ENCODE data around the gene ZBTB46. TPM values are rescaled to one million over a fixed set of nuclear protein-coding genes. Genes with fewer than 3 reads are reported as not detected.

The ZBTB46 gene
- total RNA-seq, 1 experiment from 2014 or later, result not detected

DNA sequence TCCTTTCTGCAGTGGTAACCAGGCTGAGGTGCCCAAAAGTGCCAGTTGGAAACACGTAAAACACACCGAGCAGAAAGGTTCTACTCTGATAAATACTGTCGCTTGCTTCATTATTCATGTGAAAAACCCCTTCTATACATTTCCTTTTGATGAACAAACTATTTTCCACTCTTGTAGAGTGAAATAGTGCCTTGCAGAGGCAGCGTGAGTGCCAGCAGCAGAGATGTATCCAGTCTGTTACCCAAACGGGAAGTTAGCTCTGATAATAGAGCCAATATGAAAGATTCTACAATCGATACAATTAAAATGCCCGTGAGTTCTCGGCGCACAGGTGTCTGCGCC, 1.5 kb downstream of the ZBTB46 start:
- no peak overlapping the region for H3K4me2 ChIP-seq (ENCODE audit: low read depth, low read length, poor library complexity, severe bottlenecking)

GRCh38 chr20:63828951-63829350, 2.1 kb downstream of the ZBTB46 start:
- Histone ChIP-seq H3K27ac (ENCODE audit: low read length) (no peak overlapping the region), H3K9ac (ENCODE audit: low read length) (no peak overlapping the region), H3K4me2 (ENCODE audit: low read depth, low read length, poor library complexity, severe bottlenecking) (no peak overlapping the region), H3K4me1 (ENCODE audit: low read length) (no peaks in the 10 kb centered on the region), H3K79me2 (ENCODE audit: low read length) (no peaks in the 10 kb centered on the region), H3K4me3 (ENCODE audit: low read length) (no peak overlapping the region), H3K9me3 (ENCODE audit: low read length) (no peaks in the 10 kb centered on the region), H2AFZ (ENCODE audit: low read length) (no peak overlapping the region), H3K9me2 (replicated peaks; ENCODE audit: insufficient read depth, low read length) (no peaks in the 10 kb centered on the region), H3K36me3 (ENCODE audit: insufficient read depth, low read length) (no peaks in the 10 kb centered on the region), H3K27me3 (ENCODE audit: low read length) (no peaks in the 10 kb centered on the region), H4K20me1 (ENCODE audit: insufficient read depth, low read depth, low read length) (no peaks in the 10 kb centered on the region)
- DNase-seq, result no peak

More for the DNA sequence above, 1.5 kb downstream of the ZBTB46 start:
- no peaks in the 10 kb centered on the region for H3K9me3 ChIP-seq (ENCODE audit: low read length)
- H3K27ac ChIP-seq (ENCODE audit: low read length), result no peak overlapping the region
- H3K79me2 ChIP-seq (ENCODE audit: low read length), result no peaks in the 10 kb centered on the region
- DNase-seq, result no peak
- H3K9me2 ChIP-seq (replicated peaks; ENCODE audit: insufficient read depth, low read length), result no peaks in the 10 kb centered on the region
- no peak overlapping the region for H2AFZ ChIP-seq (ENCODE audit: low read length)
- H3K9ac ChIP-seq (ENCODE audit: low read length), result no peak overlapping the region
- no peaks in the 10 kb centered on the region for H3K27me3 ChIP-seq (ENCODE audit: low read length)
- no peaks in the 10 kb centered on the region for H3K4me1 ChIP-seq (ENCODE audit: low read length)
- H3K36me3 ChIP-seq (ENCODE audit: insufficient read depth, low read length), result no peaks in the 10 kb centered on the region
- H4K20me1 ChIP-seq (ENCODE audit: insufficient read depth, low read depth, low read length), result no peaks in the 10 kb centered on the region
- no peak overlapping the region for H3K4me3 ChIP-seq (ENCODE audit: low read length)

DNA sequence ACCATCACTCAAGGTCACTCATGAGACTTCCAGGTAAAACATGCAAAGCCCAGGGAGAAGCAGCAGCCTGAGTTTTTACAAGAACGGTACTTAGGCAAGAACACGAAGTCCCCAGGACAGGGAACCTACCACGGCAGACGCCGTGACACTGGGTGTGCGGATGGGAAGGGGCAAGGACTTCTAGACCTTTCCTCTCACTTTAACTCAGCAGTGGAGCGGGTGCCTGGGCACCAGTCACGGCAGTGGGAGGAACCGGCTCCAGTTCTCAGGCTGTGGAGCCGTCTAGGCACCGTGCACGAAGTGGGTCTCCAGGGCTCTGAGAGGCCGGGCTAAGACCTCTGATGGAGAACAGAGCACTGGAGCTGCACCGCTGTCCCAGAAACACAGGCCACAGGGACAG, 2.5 kb downstream of the ZBTB46 start:
- Histone ChIP-seq H3K4me3 (ENCODE audit: low read length) (no peak overlapping the region), H2AFZ (ENCODE audit: low read length) (no peak overlapping the region), H3K36me3 (ENCODE audit: insufficient read depth, low read length) (no peaks in the 10 kb centered on the region), H3K9me3 (ENCODE audit: low read length) (no peaks in the 10 kb centered on the region), H3K4me1 (ENCODE audit: low read length) (no peaks in the 10 kb centered on the region), H3K4me2 (ENCODE audit: low read depth, low read length, poor library complexity, severe bottlenecking) (no peak overlapping the region), H3K9ac (ENCODE audit: low read length) (no peak overlapping the region), H4K20me1 (ENCODE audit: insufficient read depth, low read depth, low read length) (no peaks in the 10 kb centered on the region), H3K79me2 (ENCODE audit: low read length) (no peaks in the 10 kb centered on the region), H3K27ac (ENCODE audit: low read length) (no peak overlapping the region), H3K27me3 (ENCODE audit: low read length) (no peaks in the 10 kb centered on the region), H3K9me2 (replicated peaks; ENCODE audit: insufficient read depth, low read length) (no peaks in the 10 kb centered on the region)
- DNase-seq, result no peak

DNA sequence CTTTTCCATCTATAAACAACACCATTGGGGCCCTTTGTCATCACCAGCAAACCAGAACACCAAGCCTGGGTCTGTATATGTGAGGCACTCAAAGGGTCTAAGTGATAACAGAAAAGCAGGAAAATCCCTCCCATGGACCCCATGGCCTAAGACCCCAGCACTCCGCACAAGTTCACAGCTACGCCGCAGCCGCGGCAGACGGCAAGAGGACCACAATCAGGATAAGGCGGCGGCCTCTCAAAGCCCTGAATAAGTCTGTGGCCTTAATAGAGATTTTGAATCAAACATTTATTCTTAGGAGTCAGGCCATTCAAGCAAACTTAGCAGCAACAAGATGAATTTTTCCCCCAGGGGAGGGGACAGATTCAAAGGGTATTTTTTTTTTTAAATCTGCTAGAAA, 2.9 kb downstream of the ZBTB46 start:
- no peaks in the 10 kb centered on the region for H3K9me3 ChIP-seq (ENCODE audit: low read length)
- DNase-seq, result no peak
- H3K9me2 ChIP-seq (replicated peaks; ENCODE audit: insufficient read depth, low read length), result no peaks in the 10 kb centered on the region
- H3K79me2 ChIP-seq (ENCODE audit: low read length), result no peaks in the 10 kb centered on the region
- no peaks in the 10 kb centered on the region for H3K36me3 ChIP-seq (ENCODE audit: insufficient read depth, low read length)
- no peaks in the 10 kb centered on the region for H4K20me1 ChIP-seq (ENCODE audit: insufficient read depth, low read depth, low read length)
- H3K27me3 ChIP-seq (ENCODE audit: low read length), result no peaks in the 10 kb centered on the region
- H3K4me1 ChIP-seq (ENCODE audit: low read length), result no peaks in the 10 kb centered on the region
- H3K27ac ChIP-seq (ENCODE audit: low read length), result no peak overlapping the region
- H2AFZ ChIP-seq (ENCODE audit: low read length), result no peak overlapping the region
- no peak overlapping the region for H3K4me3 ChIP-seq (ENCODE audit: low read length)
- no peak overlapping the region for H3K9ac ChIP-seq (ENCODE audit: low read length)
- H3K4me2 ChIP-seq (ENCODE audit: low read depth, low read length, poor library complexity, severe bottlenecking), result no peak overlapping the region

DNA sequence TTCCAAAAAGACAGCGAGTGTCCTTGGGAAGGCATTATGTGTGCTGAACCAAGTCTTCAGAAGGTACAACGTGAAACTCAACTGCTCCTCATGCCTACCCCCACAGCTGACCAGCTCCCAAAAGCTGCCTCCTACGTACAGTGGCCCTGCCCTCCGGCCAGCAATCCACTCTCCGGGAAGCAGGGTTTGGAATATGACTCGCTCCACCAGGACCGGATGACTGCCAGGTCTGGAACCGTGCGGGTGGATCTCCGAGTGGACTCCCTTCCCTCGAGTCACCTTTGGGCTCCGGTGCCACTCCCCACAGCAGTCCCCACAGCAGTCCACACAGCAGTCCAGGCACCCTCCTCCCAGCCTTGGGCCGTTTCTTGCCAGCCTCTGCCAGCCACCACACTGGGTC, 4.3 kb downstream of the ZBTB46 start:
- DNase-seq, result no peak
- H3K4me2 ChIP-seq (ENCODE audit: low read depth, low read length, poor library complexity, severe bottlenecking), result no peak overlapping the region
- H3K9me3 ChIP-seq (ENCODE audit: low read length), result no peaks in the 10 kb centered on the region
- H3K9ac ChIP-seq (ENCODE audit: low read length), result no peak overlapping the region
- H3K4me1 ChIP-seq (ENCODE audit: low read length), result no peaks in the 10 kb centered on the region
- H3K9me2 ChIP-seq (replicated peaks; ENCODE audit: insufficient read depth, low read length), result no peaks in the 10 kb centered on the region
- H2AFZ ChIP-seq (ENCODE audit: low read length), result no peak overlapping the region
- no peaks in the 10 kb centered on the region for H3K36me3 ChIP-seq (ENCODE audit: insufficient read depth, low read length)
- no peaks in the 10 kb centered on the region for H3K27me3 ChIP-seq (ENCODE audit: low read length)
- H3K79me2 ChIP-seq (ENCODE audit: low read length), result no peaks in the 10 kb centered on the region
- H3K27ac ChIP-seq (ENCODE audit: low read length), result no peak overlapping the region
- H4K20me1 ChIP-seq (ENCODE audit: insufficient read depth, low read depth, low read length), result no peaks in the 10 kb centered on the region
- H3K4me3 ChIP-seq (ENCODE audit: low read length), result no peak overlapping the region

DNA sequence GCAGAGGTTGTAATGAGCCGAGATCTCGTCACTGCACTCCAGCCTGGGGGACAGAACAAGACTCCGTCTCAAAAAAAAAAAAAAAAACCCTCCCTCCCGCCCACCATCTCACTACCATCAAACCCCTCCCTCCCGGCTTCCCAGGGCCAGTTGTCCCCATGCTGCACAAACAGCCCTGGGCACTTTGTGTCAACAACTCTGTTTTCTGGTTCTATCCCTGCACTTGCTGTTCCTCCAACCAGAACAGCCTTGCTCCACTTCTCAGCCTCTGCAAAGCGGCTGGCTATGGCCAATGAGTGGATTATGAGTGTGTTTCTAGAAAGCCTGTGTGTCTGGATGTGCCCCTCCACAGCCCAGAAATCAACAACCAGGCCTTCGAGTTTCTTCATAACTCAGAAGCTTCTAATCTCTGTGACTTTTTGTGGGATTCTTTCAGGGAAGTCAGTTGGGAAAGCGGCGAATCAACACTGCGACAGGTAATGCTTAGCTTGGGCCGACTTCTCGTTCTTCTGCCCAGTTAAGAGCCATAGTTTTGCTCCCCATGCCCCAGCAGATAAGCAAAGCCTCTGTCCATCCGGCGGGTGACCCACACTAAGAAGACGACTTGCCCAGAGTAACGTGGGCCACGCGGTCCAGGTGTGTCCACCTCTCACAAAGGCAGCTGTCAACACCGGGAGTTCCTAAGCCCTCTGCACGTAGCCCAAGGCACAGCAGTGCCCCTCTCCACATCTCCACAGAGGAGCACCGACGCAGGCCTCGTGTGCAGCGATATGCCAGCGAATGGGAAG, 5.5 kb downstream of the ZBTB46 start:
- H3K9me2 ChIP-seq (replicated peaks; ENCODE audit: insufficient read depth, low read length), result no peaks in the 10 kb centered on the region
- H3K79me2 ChIP-seq (ENCODE audit: low read length), result no peaks in the 10 kb centered on the region
- H3K27ac ChIP-seq (ENCODE audit: low read length), result no peak overlapping the region
- H3K9me3 ChIP-seq (ENCODE audit: low read length), result no peaks in the 10 kb centered on the region
- no peaks in the 10 kb centered on the region for H3K27me3 ChIP-seq (ENCODE audit: low read length)
- DNase-seq, result no peak
- no peak overlapping the region for H3K9ac ChIP-seq (ENCODE audit: low read length)
- H4K20me1 ChIP-seq (ENCODE audit: insufficient read depth, low read depth, low read length), result no peaks in the 10 kb centered on the region
- H3K4me3 ChIP-seq (ENCODE audit: low read length), result no peak overlapping the region
- H3K4me2 ChIP-seq (ENCODE audit: low read depth, low read length, poor library complexity, severe bottlenecking), result no peak overlapping the region
- no peaks in the 10 kb centered on the region for H3K4me1 ChIP-seq (ENCODE audit: low read length)
- H3K36me3 ChIP-seq (ENCODE audit: insufficient read depth, low read length), result no peaks in the 10 kb centered on the region
- no peak overlapping the region for H2AFZ ChIP-seq (ENCODE audit: low read length)

DNA sequence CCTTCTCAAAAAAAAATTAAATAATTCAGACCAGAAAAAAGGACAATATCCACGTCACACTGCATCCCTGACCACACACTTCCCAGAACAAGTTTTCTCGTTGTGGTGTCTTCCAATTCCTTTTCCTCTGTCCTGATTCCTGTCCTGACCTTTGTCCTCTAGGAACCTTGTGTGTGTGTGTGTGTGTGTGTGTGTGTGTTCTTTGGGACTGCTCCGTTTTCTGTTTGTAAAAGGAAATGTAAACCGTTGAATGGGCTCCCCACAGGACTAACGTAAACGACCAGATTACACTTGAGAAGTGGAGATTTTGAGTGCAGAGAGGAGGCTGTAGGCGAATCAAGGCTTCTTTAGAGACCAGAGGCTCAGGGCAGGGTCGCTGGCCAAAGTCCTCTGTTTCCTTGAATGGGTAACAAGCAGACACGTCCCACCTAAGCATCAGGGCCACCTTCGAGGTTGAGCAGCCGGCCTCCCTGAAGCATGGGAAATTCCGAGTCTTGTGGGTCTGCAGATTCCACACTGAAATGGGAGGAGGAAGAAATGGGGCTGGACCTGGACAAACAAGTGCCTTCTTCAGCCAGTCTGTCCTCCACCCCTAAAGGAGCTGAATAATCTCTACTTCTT, 7.3 kb downstream of the ZBTB46 start:
- Histone ChIP-seq H3K4me2 (ENCODE audit: low read depth, low read length, poor library complexity, severe bottlenecking) (no peak overlapping the region), H3K79me2 (ENCODE audit: low read length) (no peaks in the 10 kb centered on the region), H3K27me3 (ENCODE audit: low read length) (no peaks in the 10 kb centered on the region), H2AFZ (ENCODE audit: low read length) (no peak overlapping the region), H4K20me1 (ENCODE audit: insufficient read depth, low read depth, low read length) (no peaks in the 10 kb centered on the region), H3K9me3 (ENCODE audit: low read length) (no peaks in the 10 kb centered on the region), H3K36me3 (ENCODE audit: insufficient read depth, low read length) (no peaks in the 10 kb centered on the region), H3K4me3 (ENCODE audit: low read length) (no peak overlapping the region), H3K9ac (ENCODE audit: low read length) (no peak overlapping the region), H3K9me2 (replicated peaks; ENCODE audit: insufficient read depth, low read length) (no peaks in the 10 kb centered on the region), H3K27ac (ENCODE audit: low read length) (no peak overlapping the region), H3K4me1 (ENCODE audit: low read length) (no peaks in the 10 kb centered on the region)
- DNase-seq, result no peak

- no peaks in the 10 kb centered on the region for H4K20me1 ChIP-seq (ENCODE audit: insufficient read depth, low read depth, low read length)
- H3K27me3 ChIP-seq (ENCODE audit: low read length), result no peaks in the 10 kb centered on the region
- no peak overlapping the region for H2AFZ ChIP-seq (ENCODE audit: low read length)
- DNase-seq, result no peak
- no peaks in the 10 kb centered on the region for H3K9me2 ChIP-seq (replicated peaks; ENCODE audit: insufficient read depth, low read length)
- H3K4me2 ChIP-seq (ENCODE audit: low read depth, low read length, poor library complexity, severe bottlenecking), result no peak overlapping the region
- H3K9ac ChIP-seq (ENCODE audit: low read length), result no peak overlapping the region
- no peak overlapping the region for H3K27ac ChIP-seq (ENCODE audit: low read length)
- no peak overlapping the region for H3K4me3 ChIP-seq (ENCODE audit: low read length)
- H3K4me1 ChIP-seq (ENCODE audit: low read length), result no peaks in the 10 kb centered on the region
- no peaks in the 10 kb centered on the region for H3K9me3 ChIP-seq (ENCODE audit: low read length)
- no peaks in the 10 kb centered on the region for H3K36me3 ChIP-seq (ENCODE audit: insufficient read depth, low read length)
- H3K79me2 ChIP-seq (ENCODE audit: low read length), result no peaks in the 10 kb centered on the region
These were observed 8.8 kb downstream of the ZBTB46 start for GRCh38 chr20:63822276-63822696.
